ENCODE measurements around the gene LUZP2.

Gene LUZP2

DNA sequence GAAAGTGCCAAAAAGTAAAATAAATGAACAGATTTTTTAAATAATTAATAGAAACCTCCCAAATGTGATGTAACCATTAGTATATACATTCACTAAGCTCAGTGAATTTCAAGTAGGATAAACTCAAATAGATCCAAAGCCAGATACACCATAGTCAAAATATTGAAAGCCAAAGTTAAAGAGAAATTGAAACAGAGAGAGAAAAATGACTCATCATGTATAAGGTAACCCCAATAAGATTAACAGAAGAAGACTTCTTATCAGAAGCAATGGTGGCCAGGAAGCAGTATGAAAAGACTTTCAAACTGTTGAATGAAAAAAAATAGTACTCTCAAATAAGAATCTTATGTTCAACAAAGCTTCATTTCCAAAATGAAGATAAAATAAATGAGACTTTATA is 70.5 kb downstream of the LUZP2 start:
- DNase-seq (ENCODE audit: low read depth in 2 of 2): no peak

DNA sequence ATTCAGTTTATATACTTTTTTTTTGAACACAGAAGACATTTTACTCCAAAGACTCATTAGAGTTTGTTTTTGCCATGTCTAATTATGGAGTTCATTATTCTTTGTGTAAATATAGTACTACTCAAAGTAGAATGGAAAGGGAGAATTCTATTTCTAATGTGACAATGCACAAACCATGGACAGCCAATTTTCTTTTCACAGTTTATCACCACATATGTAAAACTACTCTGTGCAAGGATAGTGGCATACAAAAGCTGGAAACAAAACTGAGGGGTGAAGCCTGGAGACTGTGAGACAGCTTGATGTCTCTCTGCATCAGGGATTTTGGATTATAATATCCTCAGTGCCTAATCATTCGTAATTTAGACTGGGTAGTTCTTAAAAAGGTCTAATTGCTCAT is 75.5 kb downstream of the LUZP2 start:
- DNase-seq (ENCODE audit: low read depth in 2 of 2): no peak

DNA sequence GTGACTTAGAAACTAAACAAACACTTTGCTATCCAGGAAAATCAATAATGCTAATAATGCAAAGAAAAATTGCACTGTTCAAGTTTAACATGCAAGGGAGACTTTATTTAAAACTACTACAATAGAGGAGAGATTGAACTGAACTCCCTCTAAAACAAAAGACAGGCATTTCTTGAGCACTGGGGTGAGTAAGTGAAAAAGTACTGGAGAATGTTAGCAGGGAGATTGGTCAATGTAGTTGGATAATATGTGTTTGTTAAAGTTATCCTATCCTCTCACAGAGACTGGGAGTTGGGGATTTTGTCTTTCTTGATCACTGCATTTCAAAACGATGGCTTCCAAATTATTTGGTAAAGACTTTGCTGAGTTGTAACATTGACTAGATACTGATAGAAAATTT is 77.6 kb downstream of the LUZP2 start:
- no peak for DNase-seq (ENCODE audit: low read depth in 2 of 2)

DNA sequence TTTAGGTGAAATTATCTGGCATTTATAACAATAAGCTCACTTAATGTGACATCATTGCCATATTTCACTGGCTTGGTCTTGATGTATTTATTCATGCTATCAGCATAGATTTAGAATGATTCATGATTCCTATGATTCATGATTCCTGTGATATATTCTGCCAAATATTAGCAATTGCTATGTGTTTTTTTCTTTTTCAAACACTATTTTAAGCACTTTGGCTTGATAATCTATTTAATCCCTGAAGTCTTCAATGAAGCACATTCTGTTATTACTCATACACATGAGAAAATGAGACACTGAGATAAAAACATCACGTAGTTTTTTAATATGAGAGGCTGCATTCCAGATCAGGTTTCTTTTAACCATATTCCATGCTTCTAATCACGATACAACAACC is 78.5 kb downstream of the LUZP2 start:
- DNase-seq (ENCODE audit: low read depth in 2 of 2): no peak

DNA sequence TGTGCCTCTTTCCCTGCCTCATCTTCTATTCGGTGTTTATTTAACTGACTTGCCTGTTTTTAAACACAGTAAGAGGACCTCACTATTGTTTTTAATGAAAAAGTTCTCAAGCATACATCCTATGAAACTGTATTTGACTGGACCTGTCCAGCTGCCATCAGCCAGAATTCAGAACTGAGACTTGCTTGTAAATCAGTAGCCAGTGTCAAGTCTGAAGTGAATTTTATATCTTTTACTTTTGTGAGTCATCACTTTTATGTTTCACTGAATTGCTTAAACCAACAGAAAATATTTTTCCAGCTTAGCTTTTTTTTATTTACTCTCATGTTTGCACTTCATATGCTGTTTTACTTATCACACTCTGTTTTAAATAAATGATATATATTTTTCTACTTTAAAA is 88.3 kb downstream of the LUZP2 start:
- no peak for DNase-seq (ENCODE audit: low read depth in 2 of 2)

DNA sequence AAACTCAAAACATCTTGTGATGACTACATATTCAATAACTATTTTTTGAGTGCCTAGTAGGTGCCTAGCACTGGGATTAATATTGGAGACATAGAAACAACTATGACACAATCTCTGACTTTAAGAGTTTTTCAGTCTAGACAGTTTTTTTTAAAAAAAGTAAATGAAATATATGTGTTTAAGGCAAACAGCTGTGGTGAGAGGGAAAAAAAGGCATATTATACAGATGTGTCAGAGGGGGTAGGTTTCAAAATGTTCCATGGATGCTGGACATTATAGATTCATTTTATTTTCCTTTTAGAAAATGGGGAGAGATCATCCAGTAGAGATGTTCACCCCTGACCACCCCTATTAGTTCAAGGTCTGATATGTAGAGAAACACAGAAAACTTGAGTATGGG is 90.8 kb downstream of the LUZP2 start:
- DNase-seq (ENCODE audit: low read depth in 2 of 2): no peak

DNA sequence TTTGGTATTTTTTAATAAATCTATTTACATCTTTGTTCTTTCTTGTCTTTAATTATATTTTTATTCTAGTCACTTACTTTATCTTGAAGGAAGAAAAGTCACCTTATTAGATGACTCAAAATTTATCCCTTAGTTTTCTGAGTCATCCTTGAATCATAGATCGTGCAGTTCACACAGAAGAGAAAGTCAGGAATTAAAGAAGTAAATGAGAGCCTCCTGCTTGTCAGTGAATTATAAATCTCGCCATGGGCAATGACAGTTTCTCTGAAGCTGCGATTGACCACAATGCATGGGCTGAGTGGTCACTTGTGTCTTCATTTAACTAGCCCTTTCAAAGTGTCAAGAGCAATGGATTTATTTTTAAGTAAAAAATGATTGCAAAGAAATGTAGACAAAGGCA is 91.2 kb downstream of the LUZP2 start:
- no peak for DNase-seq (ENCODE audit: low read depth in 2 of 2)

DNA sequence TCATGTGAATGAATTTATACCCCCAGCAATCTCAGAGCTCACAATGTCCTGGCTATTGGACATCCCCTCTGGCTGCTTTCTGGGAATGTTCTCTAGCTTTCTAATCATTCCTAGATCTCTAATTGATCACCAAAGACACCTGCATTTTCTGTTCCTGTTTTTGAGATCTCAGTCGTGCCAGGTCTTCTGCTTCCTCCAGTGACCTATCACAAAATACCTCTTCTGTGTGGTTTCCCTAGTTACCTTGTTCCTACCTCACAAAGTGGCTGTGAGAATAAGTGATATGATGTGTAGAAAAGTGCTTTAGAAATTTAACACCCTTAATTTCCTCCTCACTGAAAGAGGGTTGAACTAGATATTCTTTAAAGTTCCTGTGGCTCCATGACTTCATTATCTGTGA is 92.2 kb downstream of the LUZP2 start:
- DNase-seq (ENCODE audit: low read depth in 2 of 2): no peak

DNA sequence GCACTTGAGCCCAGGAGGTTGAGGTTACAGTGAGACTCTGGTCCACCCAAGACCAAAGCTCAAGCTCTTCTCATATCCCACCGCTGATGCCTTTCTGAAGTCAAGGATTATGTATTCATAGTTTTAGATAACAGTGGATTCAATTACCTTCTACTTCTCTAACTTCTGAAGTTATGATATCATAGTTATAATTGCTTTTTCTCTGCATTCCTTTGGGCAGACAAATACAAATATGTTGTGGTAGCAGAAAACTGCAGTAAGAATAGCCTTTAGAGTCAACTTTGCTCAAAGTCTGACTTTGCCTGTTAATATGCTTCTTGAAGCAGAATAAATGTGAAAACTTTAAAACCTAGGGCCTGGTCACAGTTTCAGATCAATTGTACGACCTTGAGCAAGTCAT is 94.4 kb downstream of the LUZP2 start:
- DNase-seq (ENCODE audit: low read depth in 2 of 2): no peak

DNA sequence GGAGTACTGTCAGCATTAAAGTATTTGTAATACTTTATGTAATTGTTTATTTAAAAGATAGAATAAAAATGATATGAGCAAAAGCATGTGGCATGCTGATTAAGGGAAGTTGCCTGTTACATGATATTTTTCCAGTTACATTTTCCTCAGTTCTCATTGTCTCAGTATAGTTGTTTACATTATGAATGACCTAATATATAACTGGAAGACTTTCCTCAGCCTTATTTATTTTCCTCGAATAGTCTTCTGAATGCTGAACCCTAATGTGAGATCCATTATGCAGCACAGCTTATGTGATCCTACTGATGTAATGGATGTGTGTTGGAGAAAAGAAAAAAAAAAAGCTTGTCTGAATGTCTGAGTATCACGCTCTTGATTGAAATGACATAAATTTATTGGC is 95.5 kb downstream of the LUZP2 start:
- DNase-seq (ENCODE audit: low read depth in 2 of 2): no peak

DNA sequence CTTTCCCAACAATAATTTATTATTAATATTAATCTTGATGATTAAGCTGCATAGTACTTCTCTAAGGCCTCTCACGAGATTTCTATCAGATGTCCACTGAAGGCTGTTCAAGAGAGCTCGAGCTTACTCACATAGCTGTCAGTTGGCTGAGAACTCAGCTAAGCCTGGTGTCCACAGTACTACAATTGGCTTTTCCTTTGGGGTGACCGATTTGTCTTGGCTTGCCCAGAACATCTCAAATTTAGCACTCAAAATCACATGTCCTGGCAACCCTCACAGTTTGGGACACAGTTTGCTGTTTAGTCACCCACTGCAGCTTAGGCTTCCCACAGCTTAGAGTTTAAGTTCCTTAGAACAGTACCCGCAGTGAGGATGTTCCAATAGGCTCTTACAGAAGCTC is 96.5 kb downstream of the LUZP2 start:
- no peak for DNase-seq (ENCODE audit: low read depth in 2 of 2)

DNA sequence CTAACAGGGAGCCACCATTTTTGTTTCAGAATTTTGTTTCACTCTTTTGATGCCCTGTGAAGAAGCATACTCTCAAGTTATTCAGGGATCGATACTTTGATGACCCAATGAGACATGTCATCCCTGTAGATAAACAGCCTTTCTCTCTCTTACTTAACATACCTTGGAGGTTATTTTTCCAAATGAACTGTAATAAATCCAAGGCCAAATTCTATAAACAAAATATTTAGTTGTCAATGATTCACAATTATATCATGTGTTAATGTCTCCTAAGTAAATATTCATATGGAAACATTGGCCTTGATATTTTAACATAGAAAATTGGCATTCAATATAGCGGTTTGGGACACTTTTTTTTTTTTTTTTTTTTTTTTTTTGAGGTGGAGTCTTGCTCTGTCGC is 97.5 kb downstream of the LUZP2 start:
- no peak for DNase-seq (ENCODE audit: low read depth in 2 of 2)

DNA sequence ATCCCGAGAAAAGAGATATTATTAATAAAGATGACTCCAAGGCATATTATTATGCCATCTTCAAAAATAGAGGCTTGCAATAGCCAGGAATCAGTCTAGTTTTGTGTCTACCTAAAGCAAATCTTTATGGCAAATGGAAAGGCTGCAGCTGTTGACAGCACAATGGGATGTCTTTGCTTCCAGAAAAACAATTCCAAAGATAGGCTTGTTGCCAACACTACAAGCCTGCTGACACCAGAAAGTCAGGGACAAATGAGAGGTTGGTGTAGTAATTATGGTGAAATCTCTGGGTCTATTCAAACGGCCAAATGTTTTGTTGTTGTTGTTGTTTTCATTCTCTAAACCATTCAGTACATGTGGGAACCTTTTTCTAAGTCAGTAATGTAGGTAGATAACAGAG is 101.8 kb downstream of the LUZP2 start:
- DNase-seq (ENCODE audit: low read depth in 2 of 2): no peak

DNA sequence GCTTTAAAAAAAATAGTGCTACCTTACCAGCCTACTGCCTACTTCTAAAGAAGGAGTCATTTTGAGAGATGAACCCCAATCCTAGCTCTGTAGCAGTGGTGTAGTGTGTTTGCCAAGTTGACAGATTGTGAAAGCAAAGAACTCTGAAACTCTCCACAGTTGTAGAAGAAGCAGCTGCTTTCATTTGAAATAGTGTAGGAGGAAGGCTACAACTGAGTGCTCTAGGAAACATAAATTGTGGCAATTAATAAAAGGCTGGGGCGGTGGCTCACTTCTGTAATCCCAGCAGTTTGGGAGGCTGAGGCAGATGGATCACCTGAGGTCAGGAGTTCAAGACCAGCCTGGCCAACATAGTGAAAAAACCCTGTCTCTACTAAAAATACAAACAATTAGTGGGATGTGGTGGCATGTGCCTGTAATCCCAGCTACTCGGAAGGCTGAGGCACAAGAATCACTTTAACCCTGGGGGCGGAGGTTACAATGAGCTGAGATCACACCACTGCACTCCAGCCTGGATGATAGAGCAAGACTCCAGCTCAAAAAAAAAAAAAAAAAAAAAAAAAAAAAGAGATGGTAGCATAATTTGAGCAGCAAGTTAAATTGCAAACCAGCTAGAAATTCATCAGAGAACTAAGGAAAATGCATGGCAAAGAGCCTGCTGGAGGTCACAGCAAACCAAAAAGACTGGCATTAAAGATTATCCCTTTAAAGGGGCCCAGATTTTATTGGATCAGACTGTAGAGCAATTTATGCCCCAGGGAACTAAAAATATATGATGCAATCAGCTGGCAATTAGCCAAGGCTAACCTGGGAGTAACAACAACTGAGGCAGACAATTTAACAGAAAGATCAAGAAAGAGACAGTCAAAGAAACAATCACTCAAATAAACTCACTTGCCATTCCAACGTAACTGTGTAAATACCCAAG is 112.6 kb downstream of the LUZP2 start:
- DNase-seq (ENCODE audit: low read depth in 2 of 2): no peak

DNA sequence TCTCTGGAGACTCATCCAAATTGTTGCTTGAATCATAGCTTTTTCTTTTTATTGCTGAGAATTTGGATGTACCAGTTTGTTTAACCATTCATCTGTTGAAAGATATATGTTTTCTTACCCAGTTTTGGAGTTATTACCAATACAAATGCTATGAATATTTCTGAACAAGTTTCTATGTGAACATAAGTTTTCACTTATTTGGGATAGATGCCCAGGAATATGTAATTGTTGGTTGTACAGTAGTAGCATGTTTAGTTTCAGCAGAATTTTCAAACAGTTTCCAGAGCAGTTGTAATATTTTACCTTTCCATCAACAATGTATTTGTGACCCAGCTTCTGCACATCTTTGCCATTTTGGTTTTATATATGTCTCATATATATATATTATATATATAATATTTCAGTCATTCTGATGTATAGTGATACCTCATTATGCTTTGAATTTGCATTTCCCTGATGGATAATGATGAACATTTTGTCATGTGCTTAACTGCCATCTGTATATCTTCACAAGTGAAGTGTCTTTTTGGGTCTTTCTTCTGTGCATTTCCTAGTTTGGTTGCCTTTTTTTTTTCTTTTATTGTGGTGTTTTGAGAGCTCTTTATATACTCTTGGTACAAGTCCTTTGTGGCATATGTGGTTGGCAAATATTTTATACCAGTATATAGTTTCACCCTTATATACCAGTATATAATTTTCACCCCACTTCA is 118.8 kb downstream of the LUZP2 start:
- no peak for DNase-seq (ENCODE audit: low read depth in 2 of 2)

DNA sequence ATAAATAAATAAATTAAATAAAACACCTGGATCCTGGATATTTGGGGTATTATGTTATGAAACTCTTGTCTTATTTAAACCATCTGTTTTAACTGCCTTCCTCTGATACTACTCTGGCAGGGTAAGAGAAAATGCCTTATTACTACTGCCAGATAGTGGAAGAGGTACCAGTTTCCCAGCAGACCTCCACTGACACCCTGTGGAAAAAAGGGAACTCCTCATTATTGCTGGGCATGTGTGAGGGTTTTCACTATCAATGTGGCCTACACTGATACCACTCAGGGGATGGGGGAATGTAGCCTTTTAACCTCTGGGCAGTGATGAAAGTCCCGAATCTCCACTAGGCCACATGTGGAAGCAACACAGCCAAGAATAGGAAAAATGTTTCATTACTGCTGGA is 121.0 kb downstream of the LUZP2 start:
- DNase-seq (ENCODE audit: low read depth in 2 of 2): no peak

DNA sequence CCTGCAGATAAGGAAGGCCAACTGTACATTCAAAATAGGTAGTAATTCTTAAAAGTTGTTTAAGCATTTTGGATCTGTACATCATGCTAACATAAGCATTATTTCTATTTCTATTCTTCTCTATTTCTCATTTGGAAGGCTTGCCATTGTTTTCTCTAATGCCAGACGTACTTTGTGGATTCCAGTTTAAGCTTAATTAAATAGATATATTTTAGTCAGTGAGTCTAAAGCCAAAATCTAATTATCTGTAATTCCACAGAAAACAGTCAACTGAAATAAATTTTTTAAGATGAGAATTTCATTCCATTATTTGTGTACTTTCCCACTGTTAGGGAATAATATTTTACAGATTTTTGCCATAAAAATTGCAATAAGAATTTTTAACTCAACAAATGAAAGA is 123.0 kb downstream of the LUZP2 start:
- no peak for DNase-seq (ENCODE audit: low read depth in 2 of 2)

DNA sequence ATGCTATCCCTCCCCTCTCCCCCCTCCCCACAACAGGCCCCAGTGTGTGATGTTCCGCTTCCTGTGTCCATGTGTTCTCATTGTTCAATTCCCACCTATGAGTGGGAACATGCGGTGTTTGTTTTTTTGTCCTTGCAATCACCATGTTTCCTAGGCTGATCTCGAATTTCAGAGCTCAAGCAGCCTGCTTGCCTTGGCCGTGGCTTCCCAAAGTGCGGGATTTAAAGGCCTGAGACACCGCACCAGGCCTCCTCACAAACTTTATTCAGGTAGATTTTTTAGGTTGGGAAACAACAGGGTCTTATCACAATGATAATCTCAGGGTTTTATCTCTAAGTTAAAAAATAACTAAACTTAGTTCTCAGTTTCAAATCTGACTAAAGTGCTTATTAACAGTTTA is 125.4 kb downstream of the LUZP2 start:
- DNase-seq (ENCODE audit: low read depth in 2 of 2): no peak

DNA sequence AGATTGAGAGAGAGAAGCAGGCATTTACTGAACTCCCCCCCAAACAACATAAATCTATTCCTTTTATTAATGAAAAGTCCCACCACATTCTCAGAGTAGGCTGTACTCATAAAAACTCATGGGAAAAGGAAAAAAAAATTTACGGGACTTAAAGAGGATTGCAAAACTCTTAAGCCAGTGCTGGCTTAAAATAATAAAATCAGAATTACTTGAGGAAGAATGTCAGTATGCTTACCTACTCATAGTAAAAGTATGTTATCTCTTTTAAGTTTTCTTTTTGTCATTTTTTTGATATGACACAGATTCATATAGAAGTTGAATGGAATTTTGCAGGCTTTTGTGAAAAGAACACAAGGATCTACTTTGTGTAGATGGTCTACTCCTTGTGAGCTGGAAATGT is 126.3 kb downstream of the LUZP2 start:
- DNase-seq (ENCODE audit: low read depth in 2 of 2): no peak

DNA sequence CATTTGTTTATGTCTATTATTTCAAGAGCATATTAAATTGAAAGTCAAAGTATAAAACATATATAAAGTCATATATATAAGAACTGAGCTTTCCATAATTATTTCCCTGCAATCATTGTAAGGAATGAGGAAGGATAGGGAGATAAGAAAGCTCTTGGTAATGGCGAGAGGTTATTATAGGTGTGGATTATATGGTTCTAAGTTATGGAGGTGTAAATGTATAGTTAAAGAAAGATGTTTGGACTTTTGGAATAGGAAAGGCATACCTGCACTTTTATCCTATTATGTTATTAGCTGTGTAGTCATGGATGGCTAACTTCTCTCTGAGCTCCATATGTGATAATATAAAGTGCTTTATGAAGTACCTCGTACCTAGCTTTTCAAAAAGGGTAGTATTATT is 127.6 kb downstream of the LUZP2 start:
- no peak for DNase-seq (ENCODE audit: low read depth in 2 of 2)

DNA sequence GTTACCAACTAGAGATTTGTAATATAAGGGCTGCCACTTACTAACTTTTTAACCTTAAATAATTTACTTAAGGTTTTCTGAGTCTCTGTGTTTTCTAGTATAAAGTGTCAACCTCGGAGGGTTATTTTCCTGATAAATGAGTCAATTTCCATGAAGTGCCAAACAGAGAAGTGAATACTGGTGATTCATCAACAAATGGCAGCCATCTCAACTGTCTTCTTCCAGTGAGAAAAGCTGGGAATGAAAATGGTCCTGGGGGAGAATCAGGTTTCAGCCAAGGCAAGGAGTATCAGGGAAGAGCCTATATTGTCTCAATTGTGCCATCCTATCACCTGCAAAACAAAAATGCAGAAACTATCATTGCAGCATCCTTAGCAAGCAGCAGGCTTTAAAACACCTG is 129.1 kb downstream of the LUZP2 start:
- DNase-seq (ENCODE audit: low read depth in 2 of 2): no peak

DNA sequence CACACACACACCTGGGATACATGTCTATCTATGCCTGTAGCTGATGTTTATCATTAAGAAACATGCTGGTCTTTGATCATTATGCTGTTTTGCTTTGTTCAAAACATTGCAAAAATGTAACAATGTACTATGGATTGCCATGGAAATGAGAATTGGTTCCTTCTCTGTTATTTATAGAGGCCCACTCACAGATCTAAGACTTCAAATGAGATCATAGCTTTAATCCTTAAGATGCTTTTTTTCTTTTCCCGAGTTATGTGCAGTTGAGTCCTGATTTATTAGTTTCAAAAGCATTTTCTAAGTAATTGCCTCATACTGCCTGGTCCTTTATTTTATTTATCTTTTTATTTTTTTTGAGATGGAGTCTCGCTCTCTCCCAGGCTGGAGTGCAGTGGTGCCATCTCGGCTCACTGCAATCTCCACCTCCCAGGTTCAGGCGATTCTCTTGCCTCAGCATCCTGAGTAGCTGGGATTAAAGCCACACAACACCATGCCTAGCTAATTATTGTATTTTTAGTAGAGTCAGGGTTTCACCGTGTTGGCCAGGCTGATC is 131.4 kb downstream of the LUZP2 start:
- no peak for DNase-seq (ENCODE audit: low read depth in 2 of 2)

DNA sequence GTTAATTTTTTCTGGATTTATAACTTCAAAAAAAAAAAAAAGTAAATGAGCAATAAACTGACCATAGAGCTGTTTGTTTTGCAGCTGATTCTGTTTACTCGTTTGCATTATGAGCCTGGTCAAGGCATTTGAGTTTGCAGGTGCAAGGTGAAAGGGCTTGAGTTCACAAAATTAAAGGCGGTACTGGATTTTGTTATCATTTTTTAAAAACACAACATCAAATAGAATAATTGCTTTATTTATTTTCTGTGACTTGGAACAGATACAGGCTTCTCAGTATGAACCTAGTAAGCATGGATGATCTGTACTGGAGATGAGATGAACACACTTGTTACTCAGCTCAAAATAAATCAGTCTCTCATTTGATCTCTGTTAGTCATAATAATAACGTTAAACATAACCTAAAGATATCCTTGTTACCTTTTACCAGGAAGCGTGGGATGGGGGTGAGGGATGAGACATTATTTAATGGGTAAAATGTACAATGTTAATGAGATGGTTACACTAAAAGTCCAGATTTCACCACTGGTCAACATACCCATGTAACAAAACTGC is 137.8 kb downstream of the LUZP2 start:
- no peak for DNase-seq (ENCODE audit: low read depth in 2 of 2)
